ENCODE measurements around the gene TXNRD2. TPM values are rescaled to one million over a fixed set of nuclear protein-coding genes. Genes with fewer than 3 reads are reported as not detected.

TXNRD2 gene
- total RNA-seq, 1 donor from 2014 or later: 28.7 TPM

GRCh38 chr22:19980766-19981165 lies 39.1 kb upstream of the TXNRD2 start:
- no peak for DNase-seq (ENCODE audit: low read depth)

- no peak for DNase-seq (ENCODE audit: low read depth)
These were observed 38.3 kb upstream of the TXNRD2 start for GRCh38 chr22:19979712-19980493.

- no peak for DNase-seq (ENCODE audit: low read depth)
These were observed 37.1 kb upstream of the TXNRD2 start for GRCh38 chr22:19978748-19979147.

GRCh38 chr22:19977296-19978243 lies 36.0 kb upstream of the TXNRD2 start:
- no peak for DNase-seq (ENCODE audit: low read depth)

- no peak for DNase-seq (ENCODE audit: low read depth)
These were observed 35.1 kb upstream of the TXNRD2 start for GRCh38 chr22:19976671-19977070.

GRCh38 chr22:19975707-19976035 lies 34.1 kb upstream of the TXNRD2 start:
- DNase-seq (ENCODE audit: low read depth): no peak

- no peak for DNase-seq (ENCODE audit: low read depth)
These were observed 33.5 kb upstream of the TXNRD2 start for GRCh38 chr22:19974935-19975706.

- DNase-seq (ENCODE audit: low read depth): no peak
These were observed 32.7 kb upstream of the TXNRD2 start for GRCh38 chr22:19974268-19974861.

GRCh38 chr22:19973551-19974267 lies 32.1 kb upstream of the TXNRD2 start:
- DNase-seq (ENCODE audit: low read depth): no peak

- DNase-seq (ENCODE audit: low read depth): no peak
These were observed 31.3 kb upstream of the TXNRD2 start for GRCh38 chr22:19972652-19973550.

GRCh38 chr22:19972251-19972650 lies 30.6 kb upstream of the TXNRD2 start:
- no peak for DNase-seq (ENCODE audit: low read depth)

GRCh38 chr22:19971276-19972124 lies 29.9 kb upstream of the TXNRD2 start:
- DNase-seq (ENCODE audit: low read depth): no peak

- peak; percentile 68 for DNase-seq (ENCODE audit: low read depth)
These were observed 29.1 kb upstream of the TXNRD2 start for GRCh38 chr22:19970479-19971275.

- no peak for DNase-seq (ENCODE audit: low read depth)
These were observed 28.4 kb upstream of the TXNRD2 start for GRCh38 chr22:19970031-19970478.

GRCh38 chr22:19969141-19969928 lies 27.7 kb upstream of the TXNRD2 start:
- no peak for DNase-seq (ENCODE audit: low read depth)

GRCh38 chr22:19968450-19968891 lies 26.9 kb upstream of the TXNRD2 start:
- DNase-seq (ENCODE audit: low read depth): no peak

Data from myocyte (in vitro differentiated cells).